Adrenal gland (tissue), 12 donors: ENCODE measurements around the gene RPS6KC1. TPM values are rescaled to one million over a fixed set of nuclear protein-coding genes. Genes with fewer than 3 reads are reported as not detected.

ENCODE experiments used
- DNase-seq, 7 donors: peaks; one replicate each; pipeline ENCODE4 v3.0.0-alpha.2; 2019 to 2020
- H3K27ac ChIP-seq, 5 donors: fragments of 200-600 bp; sonication (generic) in 4 of 5; 1 replicate in 3 of 5; 2 replicates in 2 of 5; pipeline versions ENCODE4 v1.5.1 to v1.8.0; 2016 to 2020; ENCODE audit warnings: mild to moderate bottlenecking in 1 of 5
- H3K27me3 ChIP-seq: fragments of 200-600 bp; 2 replicates; pipeline ENCODE4 v1.8.0; 2021
- H3K36me3 ChIP-seq, 2 donors: fragments of 200-600 bp; replicated peaks in 1 of 2; 1 replicate in 1 of 2; 2 replicates in 1 of 2; pipeline versions ENCODE4 v1.5.1 to v1.8.0; 2018 to 2022
- H3K4me1 ChIP-seq, 2 donors: fragments of 200-600 bp; replicated peaks in 1 of 2; 1 replicate in 1 of 2; 2 replicates in 1 of 2; pipeline versions ENCODE4 v1.5.1 to v1.8.0; 2018 to 2021
- H3K4me3 ChIP-seq, 4 donors: fragments of 200-600 bp; sonication (generic) in 3 of 4; one replicate each; pipeline ENCODE4 v1.5.1; 2016 to 2018
- H3K9me3 ChIP-seq, 3 donors: fragments of 200-600 bp; sonication (generic) in 1 of 3; replicated peaks in 1 of 3; 1 replicate in 2 of 3; 2 replicates in 1 of 3; pipeline versions ENCODE4 v1.5.1 to v1.8.0; 2016 to 2021
- POLR2A ChIP-seq, 2 donors: fragments of 450-650 bp; IDR thresholded peaks; one replicate each; pipeline ENCODE4 v1.6.1; 2017; ENCODE audit warnings: antibody characterized with exemption in 2 of 2, mild to moderate bottlenecking in 2 of 2, moderate library complexity in 1 of 2
- WGBS, 4 donors: extraction: QIAGEN DNeasy Blood & Tissue Kit in 2 of 4; methylation state at CpG; one replicate each; pipeline versions ENCODE4 v1.1.5 to v1.1.7; 2013 to 2017; 5-methylcytosine and 5-hydroxymethylcytosine counted together
- intact Hi-C, 2 donors: fragments of 100-400 bp; cut with DNase I; formaldehyde crosslinking; loops; one replicate each; pipeline versions ENCODE4 v1.14.1 to v1.15.0; 2022 to 2023
- polyA plus RNA-seq, 3 donors: library from polyadenylated mRNA; stranded (reverse); fragments of 200-250 nt in 2 of 3; fragments of 350-450 nt in 1 of 3; fragmentation: Illumina TruSeq in 1 of 3; extraction: RNeasy Lipid Tissue Mini Kit (QIAGEN cat#74804) in 1 of 3; gene quantifications; one replicate each; pipeline ENCODE4 v1.2.3, GENCODE V29; 2013 to 2014
- total RNA-seq, 9 donors: library from RNA; depleted of rRNA in 4 of 9; stranded (reverse); fragments of >200 nt in 4 of 9; fragments of 120-200 nt in 1 of 9; fragmentation: NEBNext Ultra II Directional in 1 of 9; extraction: Animal tissue kit (Norgen Biotek cat#: 25700) in 1 of 9; gene quantifications; one replicate each; pipeline versions ENCODE4 v1.1.0 to v1.2.4, GENCODE V29; 2013 to 2023
- TF ChIP-seq, protein P1 (sequence below), 6 experiments: fragments of 450-650 bp in 4 of 6; fragments of 200-600 bp in 2 of 6; sonication (generic) in 1 of 6; IDR thresholded peaks; 1 replicate in 5 of 6; 2 replicates in 1 of 6; pipeline versions ENCODE4 v1.5.1 to v1.8.0; 2016 to 2021; ENCODE audit warnings: antibody characterized with exemption in 6 of 6, mild to moderate bottlenecking in 2 of 6, moderate library complexity in 1 of 6
- donor health status: healthy with polysubstance abuse.
- donor health status: Bipolar disorder and iron deficiency.
- donor health status: DM: yes; HTN: yes; CAD: no.
- donor health status: DM: no; HTN: no; CAD: no.
- donor health status: DM: no; HTN: no; CAD: no.
- donor health status: DM: yes; HTN: yes; CAD: no.

RPS6KC1 gene
- total and polyA plus RNA-seq, 12 donors: 7.6 to 67.2 (median 26.2) TPM

DNA sequence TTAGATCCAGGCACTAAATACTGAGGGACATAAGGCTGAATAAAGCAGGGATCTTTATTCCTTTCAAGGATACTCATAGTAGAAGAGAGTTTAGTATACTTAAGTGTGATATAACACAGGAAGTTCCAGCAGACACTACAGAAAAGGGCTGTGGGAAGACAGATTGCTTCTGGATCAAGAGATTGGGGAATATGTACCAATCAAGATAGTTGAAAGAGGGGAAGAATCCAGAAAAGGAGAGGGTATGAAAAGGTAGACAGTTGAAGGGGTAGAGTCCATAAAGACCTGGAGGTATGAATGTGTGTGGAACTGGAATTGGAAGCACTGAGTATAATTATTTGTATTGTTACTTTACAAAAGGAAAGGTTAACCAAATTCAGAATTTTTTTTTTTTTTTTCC is 2.4 kb downstream of the RPS6KC1 start:
- H3K4me3 ChIP-seq: no peak overlapping the region
- peaks cover 3% of the 10 kb centered on the region for H3K27me3 ChIP-seq
- no peaks in the 10 kb centered on the region for H3K9me3 ChIP-seq
- H3K4me1 ChIP-seq: peaks cover 15 to 24% of the 10 kb centered on the region in 2 donors
- TF ChIP-seq, protein P1, sequence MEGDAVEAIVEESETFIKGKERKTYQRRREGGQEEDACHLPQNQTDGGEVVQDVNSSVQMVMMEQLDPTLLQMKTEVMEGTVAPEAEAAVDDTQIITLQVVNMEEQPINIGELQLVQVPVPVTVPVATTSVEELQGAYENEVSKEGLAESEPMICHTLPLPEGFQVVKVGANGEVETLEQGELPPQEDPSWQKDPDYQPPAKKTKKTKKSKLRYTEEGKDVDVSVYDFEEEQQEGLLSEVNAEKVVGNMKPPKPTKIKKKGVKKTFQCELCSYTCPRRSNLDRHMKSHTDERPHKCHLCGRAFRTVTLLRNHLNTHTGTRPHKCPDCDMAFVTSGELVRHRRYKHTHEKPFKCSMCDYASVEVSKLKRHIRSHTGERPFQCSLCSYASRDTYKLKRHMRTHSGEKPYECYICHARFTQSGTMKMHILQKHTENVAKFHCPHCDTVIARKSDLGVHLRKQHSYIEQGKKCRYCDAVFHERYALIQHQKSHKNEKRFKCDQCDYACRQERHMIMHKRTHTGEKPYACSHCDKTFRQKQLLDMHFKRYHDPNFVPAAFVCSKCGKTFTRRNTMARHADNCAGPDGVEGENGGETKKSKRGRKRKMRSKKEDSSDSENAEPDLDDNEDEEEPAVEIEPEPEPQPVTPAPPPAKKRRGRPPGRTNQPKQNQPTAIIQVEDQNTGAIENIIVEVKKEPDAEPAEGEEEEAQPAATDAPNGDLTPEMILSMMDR (IDR thresholded peaks at IDR 0.05): no peak
- TF ChIP-seq POLR2A (IDR thresholded peaks at IDR 0.05): no peak
- no peak for DNase-seq
- intact Hi-C loops: no loop called here
- no peaks in the 10 kb centered on the region for H3K36me3 ChIP-seq
- no peak overlapping the region for H3K27ac ChIP-seq

GRCh38 chr1:213054142-213054541 is 3.1 kb downstream of the RPS6KC1 start:
- WGBS, 4 donors: 86 to 89% (median 88%) methylated on average over 2 of the region's 2 CpGs
- H3K9me3 ChIP-seq: no peaks in the 10 kb centered on the region
- no peak overlapping the region for H3K27ac ChIP-seq
- H3K4me1 ChIP-seq: peaks cover 15 to 24% of the 10 kb centered on the region in 2 donors
- H3K36me3 ChIP-seq: no peaks in the 10 kb centered on the region
- no peak for DNase-seq
- peaks cover 3% of the 10 kb centered on the region for H3K27me3 ChIP-seq
- TF ChIP-seq, protein P1 (IDR thresholded peaks at IDR 0.05): no peak
- no peak for TF ChIP-seq POLR2A (IDR thresholded peaks at IDR 0.05)
- H3K4me3 ChIP-seq: no peak overlapping the region
- intact Hi-C loops: no loop called here

- TF ChIP-seq POLR2A (IDR thresholded peaks at IDR 0.05): no peak
- TF ChIP-seq, protein P1 (IDR thresholded peaks at IDR 0.05): no peak
- intact Hi-C loops: no loop called here
These were observed 3.9 kb downstream of the RPS6KC1 start for GRCh38 chr1:213054733-213055591.

GRCh38 chr1:213055767-213056166 is 4.7 kb downstream of the RPS6KC1 start:
- H3K4me3 ChIP-seq: no peak overlapping the region
- 73 to 88% (median 79%) methylated on average over 3 of the region's 3 CpGs for WGBS, 4 donors
- intact Hi-C loops: no loop called here

More at GRCh38 chr1:213054733-213055591, 3.9 kb downstream of the RPS6KC1 start:
- no peak for DNase-seq
- H3K27me3 ChIP-seq: no peaks in the 10 kb centered on the region
- H3K27ac ChIP-seq: no peak overlapping the region
- H3K4me1 ChIP-seq: peaks cover 15 to 24% of the 10 kb centered on the region in 2 donors
- H3K9me3 ChIP-seq: no peaks in the 10 kb centered on the region
- no peaks in the 10 kb centered on the region for H3K36me3 ChIP-seq
- no peak overlapping the region for H3K4me3 ChIP-seq

More at GRCh38 chr1:213055767-213056166, 4.7 kb downstream of the RPS6KC1 start:
- Histone ChIP-seq H3K36me3 (no peaks in the 10 kb centered on the region), H3K27me3 (no peaks in the 10 kb centered on the region), H3K27ac (no peak overlapping the region), H3K4me1 (peaks cover 15 to 18% of the 10 kb centered on the region in 2 donors), H3K9me3 (no peaks in the 10 kb centered on the region)
- DNase-seq: no peak
- TF ChIP-seq, protein P1 (IDR thresholded peaks at IDR 0.05): no peak
- TF ChIP-seq POLR2A (IDR thresholded peaks at IDR 0.05): no peak
